Activated naive CD4-positive, alpha-beta T cell (primary cell): ENCODE data around the gene FOXP4.
A peak's percentile ranks its signal among the peaks of the same experiment; 100 is the strongest.

Experiments used
- DNase-seq, 4 experiments: peaks; one replicate each; lab custom pipeline; 2025; lab: John Stamatoyannopoulos, UW

FOXP4 gene

DNA sequence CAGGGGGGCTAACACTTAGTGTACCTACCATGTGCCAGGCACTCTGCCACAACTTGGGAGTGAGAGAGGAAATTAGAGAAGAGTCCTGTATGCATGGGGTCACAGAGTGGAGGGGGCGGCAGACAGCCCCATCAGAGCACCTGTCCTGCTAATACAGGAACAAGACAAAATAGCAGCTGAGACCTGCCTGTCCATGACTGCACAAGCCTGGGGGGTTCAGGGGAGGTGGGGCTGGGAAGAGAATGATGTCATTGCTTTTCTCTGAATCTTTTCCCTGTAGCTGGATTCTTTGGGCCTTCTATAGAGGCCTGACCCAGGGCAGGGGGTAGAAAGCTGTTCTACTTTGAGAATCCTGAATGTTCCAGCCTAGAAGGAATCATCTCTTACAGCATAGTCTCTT is 37.4 kb downstream of the FOXP4 start:
- no peak for DNase-seq

GRCh38 chr6:41584205-41584604 is 38.0 kb downstream of the FOXP4 start:
- DNase-seq: no peak

GRCh38 chr6:41584668-41585205 is 38.6 kb downstream of the FOXP4 start:
- DNase-seq: no peak

GRCh38 chr6:41585605-41586004 is 39.4 kb downstream of the FOXP4 start:
- DNase-seq: no peak

DNA sequence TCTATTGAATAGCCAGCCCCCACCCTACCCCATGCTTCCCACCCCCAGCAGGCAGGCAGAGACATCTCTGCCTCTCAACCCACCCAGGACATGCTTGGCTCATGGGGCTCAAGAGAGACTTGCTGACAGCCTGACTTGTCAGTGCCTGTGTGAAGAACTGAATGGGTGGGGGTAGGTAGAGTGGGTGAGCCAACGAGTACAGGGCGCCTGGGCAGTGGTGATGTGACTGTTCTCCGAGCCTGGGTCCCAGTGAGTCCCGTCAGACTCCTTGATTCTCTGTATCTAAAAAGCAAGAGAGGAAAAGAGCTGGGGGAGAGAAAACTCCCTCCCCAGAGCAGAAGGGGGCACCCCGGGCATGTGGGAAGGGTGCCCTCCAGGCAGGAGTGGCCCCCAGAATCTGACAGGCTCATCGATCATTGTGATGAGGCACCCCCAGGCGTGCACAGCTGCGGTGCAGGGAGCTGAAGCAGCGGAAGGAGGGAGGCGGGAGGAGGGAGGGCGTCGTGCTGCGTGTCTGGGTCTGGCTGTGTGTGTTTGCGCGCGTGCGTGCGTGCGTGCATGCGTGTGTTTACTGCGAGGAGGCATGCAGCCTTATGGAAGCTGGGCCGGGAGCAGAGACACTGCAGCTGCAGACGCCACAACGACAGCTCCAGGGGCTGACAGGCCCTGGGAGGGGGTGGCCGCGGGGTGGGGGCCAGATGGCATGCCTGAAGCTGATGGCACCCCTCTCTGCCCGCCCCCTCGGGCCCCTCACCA is 40.2 kb downstream of the FOXP4 start:
- no peak for DNase-seq

DNA sequence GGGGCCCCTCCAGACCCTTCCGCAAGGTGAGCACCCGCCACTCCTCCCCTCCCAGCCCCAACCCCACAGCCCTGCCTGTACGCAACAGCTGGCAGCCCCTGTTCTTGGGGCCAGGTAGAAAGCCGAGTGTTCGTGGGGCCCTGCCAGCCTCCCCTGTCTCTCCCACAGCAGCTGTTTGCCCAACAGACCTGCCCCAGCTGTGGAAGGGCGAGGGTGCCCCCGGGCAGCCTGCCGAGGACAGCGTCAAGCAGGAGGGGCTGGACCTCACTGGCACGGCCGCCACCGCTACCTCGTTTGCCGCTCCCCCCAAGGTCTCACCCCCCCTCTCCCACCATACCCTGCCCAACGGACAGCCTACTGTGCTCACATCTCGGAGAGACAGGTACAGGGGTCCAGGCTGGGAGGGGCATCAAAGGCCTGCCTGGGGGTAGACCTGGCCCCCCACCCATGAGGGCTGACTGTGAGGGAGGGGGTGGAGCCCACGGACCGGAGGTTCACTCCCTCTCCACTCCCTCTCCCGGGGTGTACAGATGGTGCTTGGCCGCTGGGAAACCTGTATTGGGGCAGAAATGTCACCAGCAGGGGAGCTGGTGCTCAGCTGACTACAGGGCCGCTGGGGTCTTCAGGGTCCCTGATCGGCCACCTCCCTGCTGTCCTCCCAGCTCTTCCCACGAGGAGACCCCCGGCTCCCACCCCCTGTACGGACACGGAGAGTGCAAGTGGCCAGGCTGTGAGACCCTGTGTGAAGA is 41.1 kb downstream of the FOXP4 start:
- DNase-seq: no peak

GRCh38 chr6:41588111-41588510 is 41.9 kb downstream of the FOXP4 start:
- no peak for DNase-seq

DNA sequence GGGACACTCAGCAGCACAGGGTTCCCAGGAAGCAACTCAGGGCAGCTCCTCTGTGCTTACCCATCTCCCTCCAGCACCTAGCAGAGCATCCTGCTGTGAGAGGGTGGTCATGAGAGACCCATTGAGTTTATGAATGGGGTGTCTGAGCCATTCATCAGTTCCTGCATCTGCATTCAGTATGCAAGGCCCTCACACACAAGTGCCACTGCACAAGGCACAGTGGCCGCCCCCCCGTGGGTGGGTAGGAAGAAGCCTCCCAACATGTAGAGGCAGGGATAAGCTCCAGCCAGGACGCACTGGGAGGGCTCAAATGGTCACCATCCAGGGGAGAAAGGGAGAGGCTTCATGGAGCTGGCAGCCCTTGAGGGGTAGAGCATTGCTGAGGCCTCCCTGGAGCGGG is 43.0 kb downstream of the FOXP4 start:
- no peak for DNase-seq

DNA sequence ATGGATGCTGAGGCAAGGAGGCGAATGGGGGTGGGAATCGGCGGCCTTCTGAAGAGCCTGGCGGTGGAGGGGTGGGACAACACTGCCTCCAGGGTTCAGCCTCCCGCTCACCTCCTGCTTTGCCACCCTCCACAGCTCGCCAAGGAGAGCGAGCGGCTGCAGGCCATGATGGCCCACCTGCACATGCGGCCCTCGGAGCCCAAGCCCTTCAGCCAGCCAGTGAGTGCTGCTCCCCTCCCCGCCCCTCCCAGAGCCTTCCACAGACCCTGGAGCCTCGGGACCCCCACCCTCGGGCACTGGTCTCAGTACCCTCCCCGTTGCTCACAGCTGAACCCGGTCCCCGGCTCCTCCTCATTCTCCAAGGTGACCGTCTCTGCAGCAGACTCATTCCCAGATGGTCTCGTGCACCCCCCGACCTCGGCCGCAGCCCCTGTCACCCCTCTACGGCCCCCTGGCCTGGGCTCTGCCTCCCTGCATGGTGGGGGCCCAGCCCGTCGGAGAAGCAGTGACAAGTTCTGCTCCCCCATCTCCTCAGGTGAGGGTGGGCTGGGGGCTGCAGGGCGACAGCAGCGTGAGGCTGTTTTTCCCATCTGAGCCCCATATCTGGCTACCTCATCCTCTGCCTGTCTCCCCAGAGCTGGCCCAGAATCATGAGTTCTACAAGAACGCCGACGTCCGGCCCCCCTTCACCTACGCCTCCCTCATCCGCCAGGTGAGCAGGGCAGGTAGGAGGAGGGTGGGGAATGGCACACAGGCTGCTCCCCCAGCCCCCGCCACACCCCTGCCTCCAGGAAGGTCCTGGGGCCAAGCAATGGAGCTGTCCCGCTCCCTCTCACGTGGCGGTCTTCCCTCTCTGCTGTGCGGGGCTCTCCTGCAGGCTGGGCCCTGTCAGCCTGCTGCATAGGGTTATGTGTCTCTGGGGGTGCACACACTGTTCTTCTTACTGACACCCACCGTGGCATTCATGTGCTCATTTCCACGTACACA is 43.7 kb downstream of the FOXP4 start:
- no peak for DNase-seq

DNA sequence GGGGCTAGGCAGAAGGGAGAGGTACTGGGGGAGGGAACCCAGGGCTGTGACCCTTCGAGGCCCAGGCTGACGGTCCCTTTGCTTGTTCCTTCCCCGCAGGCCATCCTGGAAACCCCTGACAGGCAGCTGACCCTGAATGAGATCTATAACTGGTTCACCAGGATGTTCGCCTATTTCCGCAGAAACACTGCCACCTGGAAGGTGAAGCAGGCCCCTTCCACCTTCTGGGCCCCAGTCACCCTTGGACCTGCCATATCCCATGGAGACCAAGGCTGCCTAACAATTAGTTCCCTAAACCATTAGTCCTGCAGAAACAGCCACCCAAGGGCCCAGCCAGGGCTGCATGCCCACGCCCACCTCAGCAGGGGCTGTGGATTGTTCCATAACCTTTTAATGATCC is 44.9 kb downstream of the FOXP4 start:
- no peak for DNase-seq

- DNase-seq: peak; percentile 57 to 76 (median 66)
Observed at GRCh38 chr6:41591859-41592502, 45.8 kb downstream of the FOXP4 start.

GRCh38 chr6:41593406-41593805 is 47.2 kb downstream of the FOXP4 start:
- DNase-seq: no peak

- no peak for DNase-seq
Observed at GRCh38 chr6:41593839-41594238, 47.7 kb downstream of the FOXP4 start.

- no peak for DNase-seq
Observed at GRCh38 chr6:41594326-41594725, 48.1 kb downstream of the FOXP4 start.

DNA sequence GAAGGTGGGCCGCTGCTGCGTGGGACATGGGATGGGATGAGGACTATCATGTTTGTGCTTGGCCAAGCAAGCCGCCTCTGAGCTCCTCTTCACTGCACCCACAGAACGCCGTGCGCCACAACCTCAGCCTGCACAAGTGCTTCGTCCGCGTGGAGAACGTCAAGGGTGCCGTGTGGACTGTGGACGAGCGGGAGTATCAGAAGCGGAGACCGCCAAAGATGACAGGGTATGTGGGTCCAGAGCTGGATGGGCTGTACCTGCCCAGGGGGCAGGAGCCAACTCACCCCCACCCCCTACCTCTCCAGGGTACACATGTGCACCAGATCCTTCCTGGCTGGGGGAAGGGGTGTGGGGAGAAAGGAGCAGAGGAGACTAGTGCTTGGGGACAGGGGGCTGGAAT is 48.6 kb downstream of the FOXP4 start:
- no peak for DNase-seq

DNA sequence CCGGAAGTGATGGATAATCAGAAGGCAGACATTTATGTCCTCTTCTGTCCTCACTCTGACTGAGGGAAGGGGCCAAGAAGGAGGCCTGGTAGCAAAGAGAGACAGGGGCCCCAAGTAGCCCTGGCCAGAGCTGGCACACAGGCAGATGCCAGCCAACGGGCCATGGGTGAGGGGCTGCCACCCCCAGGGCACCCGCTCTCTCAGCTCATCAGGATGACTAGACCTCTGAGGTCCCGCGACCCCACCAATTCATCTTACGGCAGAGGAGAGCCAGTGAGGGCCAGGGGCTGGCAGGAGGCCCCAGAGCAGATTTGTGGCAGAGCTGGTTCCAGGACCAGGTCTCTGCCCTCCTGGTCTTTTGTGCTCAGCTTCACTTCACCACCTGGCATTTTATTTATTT is 49.0 kb downstream of the FOXP4 start:
- no peak for DNase-seq

GRCh38 chr6:41596096-41596685 is 50.0 kb downstream of the FOXP4 start:
- DNase-seq: no peak

GRCh38 chr6:41596807-41597206 is 50.6 kb downstream of the FOXP4 start:
- DNase-seq: no peak

GRCh38 chr6:41597246-41598000 is 51.2 kb downstream of the FOXP4 start:
- no peak for DNase-seq

DNA sequence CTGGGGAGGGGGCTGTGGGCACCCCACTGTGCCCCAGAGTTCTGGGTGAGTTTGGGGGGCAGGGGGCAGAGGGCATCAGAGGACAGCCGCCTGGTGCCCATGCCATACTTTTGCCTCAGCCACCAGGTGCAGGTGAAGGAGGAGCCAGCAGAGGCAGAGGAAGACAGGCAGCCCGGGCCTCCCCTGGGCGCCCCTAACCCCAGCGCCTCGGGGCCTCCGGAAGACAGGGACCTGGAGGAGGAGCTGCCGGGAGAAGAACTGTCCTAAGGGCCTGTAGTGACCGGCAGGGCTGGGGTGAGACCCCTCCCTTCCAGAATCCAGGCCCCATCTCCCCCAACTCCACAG is 52.5 kb downstream of the FOXP4 start:
- no peak for DNase-seq
